ENCODE data around the gene ETV3.
A peak's percentile ranks its signal among the peaks of the same experiment; 100 is the strongest.

The ETV3 gene

GRCh38 chr1:157161901-157162300 is 23.7 kb upstream of the ETV3 start:
- DNase-seq (ENCODE audit: low read depth in 2 of 2) = no peak

- DNase-seq (ENCODE audit: low read depth in 2 of 2) = no peak
Measured at GRCh38 chr1:157158967-157159366, 20.8 kb upstream of the ETV3 start.

- no peak for DNase-seq (ENCODE audit: low read depth in 2 of 2)
Measured at GRCh38 chr1:157157501-157158190, 19.5 kb upstream of the ETV3 start.

- peak; percentile 44 to 67 for DNase-seq (ENCODE audit: low read depth in 2 of 2)
Measured at GRCh38 chr1:157156058-157156541, 17.9 kb upstream of the ETV3 start.

- DNase-seq (ENCODE audit: low read depth in 2 of 2) = no peak
Measured at GRCh38 chr1:157155658-157156057, 17.5 kb upstream of the ETV3 start.

- no peak for DNase-seq (ENCODE audit: low read depth in 2 of 2)
Measured at GRCh38 chr1:157154940-157155514, 16.8 kb upstream of the ETV3 start.

- no peak for DNase-seq (ENCODE audit: low read depth in 2 of 2)
Measured at GRCh38 chr1:157154291-157154690, 16.1 kb upstream of the ETV3 start.

- no peak for DNase-seq (ENCODE audit: low read depth in 2 of 2)
Measured at GRCh38 chr1:157153746-157154145, 15.6 kb upstream of the ETV3 start.

- no peak for DNase-seq (ENCODE audit: low read depth in 2 of 2)
Measured at GRCh38 chr1:157152510-157152909, 14.3 kb upstream of the ETV3 start.

- DNase-seq (ENCODE audit: low read depth in 2 of 2) = no peak
Measured at GRCh38 chr1:157151506-157151905, 13.3 kb upstream of the ETV3 start.

- DNase-seq (ENCODE audit: low read depth in 2 of 2) = no peak
Measured at GRCh38 chr1:157151073-157151472, 12.9 kb upstream of the ETV3 start.

GRCh38 chr1:157150631-157151030 is 12.4 kb upstream of the ETV3 start:
- no peak for DNase-seq (ENCODE audit: low read depth in 2 of 2)

GRCh38 chr1:157147906-157148700 is 9.9 kb upstream of the ETV3 start:
- no peak for DNase-seq (ENCODE audit: low read depth in 2 of 2)

- DNase-seq (ENCODE audit: low read depth in 2 of 2) = no peak
Measured at GRCh38 chr1:157147037-157147436, 8.8 kb upstream of the ETV3 start.

- no peak for DNase-seq (ENCODE audit: low read depth in 2 of 2)
Measured at GRCh38 chr1:157146244-157146643, 8.0 kb upstream of the ETV3 start.

GRCh38 chr1:157145076-157145475 is 6.9 kb upstream of the ETV3 start:
- no peak for DNase-seq (ENCODE audit: low read depth in 2 of 2)

- no peak for DNase-seq (ENCODE audit: low read depth in 2 of 2)
Measured at GRCh38 chr1:157144509-157144908, 6.3 kb upstream of the ETV3 start.

GRCh38 chr1:157142765-157143423 is 4.7 kb upstream of the ETV3 start:
- no peak for DNase-seq (ENCODE audit: low read depth in 2 of 2)

- DNase-seq (ENCODE audit: low read depth in 2 of 2) = no peak
Measured at GRCh38 chr1:157142201-157142600, 4.0 kb upstream of the ETV3 start.

GRCh38 chr1:157141212-157141855 is 3.1 kb upstream of the ETV3 start:
- no peak for DNase-seq (ENCODE audit: low read depth in 2 of 2)

GRCh38 chr1:157140063-157140588 is 1.9 kb upstream of the ETV3 start:
- DNase-seq (ENCODE audit: low read depth in 2 of 2) = no peak
